ENCODE results near the gene MYO18B.

The MYO18B gene

DNA sequence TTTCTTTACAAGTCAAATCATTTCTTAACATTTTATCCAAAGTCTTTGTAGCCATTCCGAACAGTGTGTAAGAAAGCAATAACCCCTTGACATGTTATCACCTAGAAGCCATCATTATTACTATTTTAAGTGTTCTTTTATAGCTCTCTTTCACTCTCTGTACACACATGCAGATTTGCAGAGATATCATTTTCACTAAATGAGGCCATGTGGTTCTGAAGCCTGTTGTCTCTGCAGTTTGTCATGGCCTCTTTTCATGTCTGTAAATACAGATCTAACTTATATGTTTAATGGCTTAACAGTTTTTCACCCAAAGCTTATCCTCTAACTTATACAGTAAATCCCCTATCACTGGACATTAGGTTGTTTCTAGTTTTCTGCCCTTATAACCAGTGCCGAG is 166.8 kb downstream of the MYO18B start:
- DNase-seq: no peak

DNA sequence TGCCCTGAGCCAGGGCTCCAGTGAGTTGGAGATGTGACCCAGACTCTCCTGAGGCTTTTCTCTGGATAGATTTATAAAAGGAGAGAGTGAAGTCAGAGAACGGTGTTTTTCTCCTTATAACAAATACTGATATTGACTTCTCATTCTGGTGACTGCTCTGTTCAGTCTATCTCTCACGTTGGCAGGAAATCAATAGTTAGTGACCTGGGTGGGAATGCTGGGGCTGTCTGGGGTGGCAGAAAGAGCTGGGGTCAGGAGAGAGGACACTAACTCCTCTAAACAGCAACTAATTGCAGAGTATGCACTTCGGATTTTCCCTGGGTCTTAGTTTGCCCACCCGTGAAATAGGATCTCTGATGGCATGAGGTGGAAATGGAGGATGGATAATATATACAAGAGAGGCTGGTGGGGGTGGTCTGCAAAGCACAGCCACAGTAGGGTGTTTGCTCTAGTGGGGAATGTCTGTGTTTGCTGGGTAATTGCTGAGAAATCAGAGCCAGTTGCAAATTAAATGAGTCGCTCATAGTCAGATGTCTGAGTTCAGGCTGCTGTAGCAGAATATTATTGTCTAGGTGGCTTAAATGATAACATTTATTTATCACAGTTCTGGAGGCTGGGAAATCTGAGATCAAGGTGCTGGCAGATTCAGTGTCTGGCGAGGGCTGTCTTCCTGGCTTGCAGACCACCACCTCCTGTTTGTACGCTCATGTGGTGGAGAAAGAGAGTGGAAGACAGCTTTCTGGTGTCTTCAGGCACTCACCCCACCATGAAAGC is 167.8 kb downstream of the MYO18B start:
- no peak for DNase-seq

DNA sequence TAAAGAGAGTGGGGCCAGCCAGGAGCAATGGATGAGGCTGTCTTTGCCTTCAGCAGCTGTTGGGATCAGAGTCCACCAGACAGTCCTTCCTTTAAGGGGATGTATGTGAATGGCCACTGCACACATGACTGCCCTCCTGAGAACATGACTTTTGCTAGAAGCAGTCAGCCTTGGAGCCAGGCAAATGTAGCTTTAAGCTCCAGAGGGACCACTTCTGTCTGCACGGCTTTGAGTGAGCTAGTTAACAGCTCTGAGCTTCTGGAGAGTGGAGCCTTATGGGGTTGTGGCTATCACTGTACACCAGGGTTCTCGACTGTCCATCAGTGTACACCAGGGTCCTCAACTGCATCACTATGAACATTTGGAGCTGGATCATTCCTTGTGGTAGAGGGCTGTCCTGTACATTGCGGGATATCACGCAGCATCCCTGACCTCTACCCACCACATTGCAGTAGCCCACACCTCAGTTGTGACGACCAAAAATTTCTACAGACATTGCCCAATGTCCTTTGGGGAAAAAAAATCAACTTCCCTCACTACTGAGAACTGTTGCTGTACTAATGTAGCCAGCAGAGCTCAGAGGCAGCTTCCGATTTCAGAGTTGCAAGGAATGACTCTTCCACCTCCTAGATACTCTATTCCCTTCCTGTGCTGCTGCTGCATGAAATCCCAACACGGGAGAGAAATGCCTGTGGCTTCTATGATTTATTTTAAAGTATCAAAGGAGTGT is 169.4 kb downstream of the MYO18B start:
- DNase-seq: no peak

DNA sequence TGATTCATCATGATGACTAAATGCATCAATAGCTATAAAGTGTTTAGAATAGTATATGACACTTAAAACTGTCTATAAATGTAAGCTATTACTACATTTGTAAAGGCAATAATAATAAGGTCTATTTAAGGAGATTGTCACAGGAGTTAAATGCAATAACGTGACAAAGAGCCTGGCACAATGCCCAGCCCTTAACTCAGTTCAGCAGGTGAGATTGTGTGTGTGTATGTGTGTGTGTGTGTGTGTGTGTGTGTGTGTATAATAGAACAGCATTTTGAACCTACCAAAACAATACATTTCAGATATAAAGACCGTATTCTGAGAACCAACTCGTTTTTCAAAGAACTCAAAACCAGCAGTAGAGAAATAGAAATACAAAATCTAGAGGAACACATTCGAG is 177.5 kb downstream of the MYO18B start:
- peak; percentile 89 for DNase-seq

DNA sequence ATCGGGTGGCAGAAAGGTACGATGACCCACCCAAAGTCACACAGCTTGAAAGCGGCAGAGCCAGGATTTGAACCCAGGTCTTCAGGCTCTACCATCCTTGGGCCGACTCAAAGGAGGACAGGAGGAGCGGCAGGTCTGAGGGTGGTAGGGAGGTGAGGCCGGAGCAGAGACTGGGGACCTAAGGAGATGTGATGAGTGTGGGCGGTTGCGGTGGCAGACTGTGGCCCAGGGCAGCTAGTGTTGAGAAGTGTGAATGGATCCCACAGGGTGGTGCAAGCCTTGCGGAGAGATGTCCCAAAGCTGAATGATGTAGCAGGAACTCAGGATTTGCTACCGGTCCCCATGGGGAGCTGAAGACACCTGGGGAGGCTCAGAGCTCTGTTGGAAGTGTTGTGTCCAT is 180.2 kb downstream of the MYO18B start:
- DNase-seq: no peak

DNA sequence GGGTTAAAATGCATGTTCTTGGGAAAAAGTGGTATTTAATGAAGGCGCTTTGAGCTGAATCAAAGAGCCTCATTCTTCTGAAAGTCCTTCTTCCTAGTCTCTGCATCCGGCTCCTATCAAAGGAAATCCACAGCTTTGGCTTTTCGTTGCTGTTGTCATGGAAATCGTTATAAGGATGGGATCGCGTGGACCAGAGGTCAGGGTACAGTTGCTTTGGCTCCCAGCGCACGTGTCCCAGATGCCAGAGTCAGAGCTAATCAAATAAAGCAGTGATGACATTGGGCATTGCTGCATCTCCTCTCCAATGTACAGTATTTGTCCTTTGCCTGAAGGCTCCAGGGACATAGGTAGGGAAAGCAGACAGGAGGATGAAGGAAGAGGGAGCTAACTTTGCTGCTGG is 181.9 kb downstream of the MYO18B start:
- DNase-seq: no peak

DNA sequence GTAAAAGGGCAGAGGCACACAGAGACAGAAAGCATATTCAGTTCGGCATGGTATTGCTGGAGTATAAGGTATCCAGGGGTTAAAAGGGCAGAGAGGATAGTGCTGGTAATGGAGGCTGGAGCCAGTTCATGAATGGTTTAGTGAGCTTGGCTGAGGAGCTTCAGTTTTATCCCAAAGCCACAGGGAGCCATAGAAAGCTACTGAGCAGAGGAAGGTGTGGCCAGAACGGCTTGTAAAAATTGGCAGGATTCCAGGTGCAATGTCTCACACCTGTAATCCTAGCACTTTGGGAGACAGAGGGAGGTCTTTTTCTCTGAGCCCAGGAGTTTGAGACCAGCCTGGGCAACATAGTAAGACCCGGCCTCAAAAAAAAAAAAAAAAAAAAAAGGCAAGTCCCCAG is 186.1 kb downstream of the MYO18B start:
- DNase-seq: peak; percentile 90

DNA sequence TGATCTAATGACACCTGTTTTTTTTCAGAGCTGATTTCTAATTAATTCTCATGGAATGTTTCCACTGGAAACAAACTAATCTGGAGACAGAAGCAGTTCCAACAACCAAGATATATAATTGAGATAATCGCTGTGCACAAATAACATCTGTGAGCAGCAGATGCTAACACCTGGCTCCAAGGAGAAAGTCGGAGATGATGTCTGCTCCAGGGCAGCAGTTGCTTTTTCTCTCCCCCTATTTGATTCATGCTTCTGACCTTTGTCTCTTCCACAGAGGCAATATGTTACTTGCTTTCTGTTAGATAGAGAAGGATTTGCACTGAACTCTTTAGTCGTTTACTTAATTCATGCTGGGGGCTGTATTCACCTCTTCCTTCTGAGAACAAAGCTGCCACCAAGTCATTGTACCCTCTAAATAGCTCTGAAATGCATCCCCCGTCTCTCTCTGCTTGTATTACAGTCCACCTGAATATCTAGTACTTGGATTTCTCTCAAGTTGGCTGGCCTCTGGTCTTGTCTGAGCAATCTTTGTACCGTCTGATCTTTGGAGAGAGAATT is 187.4 kb downstream of the MYO18B start:
- DNase-seq: no peak

DNA sequence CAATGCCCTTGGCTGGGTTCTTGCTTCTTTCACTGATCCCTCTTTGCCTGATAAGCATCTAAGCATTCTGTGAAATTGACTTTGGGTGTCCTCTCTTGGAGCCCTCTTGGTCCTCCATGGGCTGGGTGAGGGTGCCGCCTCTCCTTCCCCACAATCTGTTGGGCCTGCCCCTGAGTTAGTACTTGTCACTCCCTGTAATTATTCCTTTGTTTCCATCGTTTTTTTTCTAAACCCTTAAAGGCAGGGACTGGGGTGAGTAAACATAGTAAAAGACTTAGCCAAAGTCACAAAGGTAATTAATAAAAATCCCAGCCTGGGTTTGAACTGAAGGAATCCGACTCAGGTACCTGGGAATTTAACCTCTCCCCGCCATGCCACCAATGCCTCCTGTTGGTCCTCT is 188.1 kb downstream of the MYO18B start:
- peak; percentile 28 for DNase-seq

DNA sequence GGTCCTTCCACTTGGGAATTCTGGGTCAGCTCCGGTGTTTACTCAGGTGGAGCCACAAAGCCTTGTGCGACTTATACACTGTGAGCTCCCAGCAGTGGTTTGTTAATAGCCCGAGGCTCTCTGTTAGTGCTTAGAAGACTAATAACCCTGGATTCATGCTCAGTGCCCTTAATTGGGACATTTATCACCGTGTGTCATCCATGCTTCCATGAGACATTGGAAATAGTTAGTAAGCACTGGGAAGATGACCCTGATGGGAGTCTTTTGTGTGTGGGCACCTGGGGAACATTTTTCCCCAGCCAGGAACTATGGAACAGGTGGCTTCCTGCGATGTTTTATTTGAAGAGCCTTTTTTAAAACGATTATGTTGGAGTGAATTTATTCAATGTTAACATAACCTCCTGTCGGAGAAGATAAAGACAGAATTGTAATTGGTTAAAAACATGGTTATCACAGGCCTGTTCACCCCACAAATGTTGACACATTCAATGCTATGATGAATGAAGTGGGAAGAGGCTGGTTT is 188.9 kb downstream of the MYO18B start:
- DNase-seq: peak; percentile 96

DNA sequence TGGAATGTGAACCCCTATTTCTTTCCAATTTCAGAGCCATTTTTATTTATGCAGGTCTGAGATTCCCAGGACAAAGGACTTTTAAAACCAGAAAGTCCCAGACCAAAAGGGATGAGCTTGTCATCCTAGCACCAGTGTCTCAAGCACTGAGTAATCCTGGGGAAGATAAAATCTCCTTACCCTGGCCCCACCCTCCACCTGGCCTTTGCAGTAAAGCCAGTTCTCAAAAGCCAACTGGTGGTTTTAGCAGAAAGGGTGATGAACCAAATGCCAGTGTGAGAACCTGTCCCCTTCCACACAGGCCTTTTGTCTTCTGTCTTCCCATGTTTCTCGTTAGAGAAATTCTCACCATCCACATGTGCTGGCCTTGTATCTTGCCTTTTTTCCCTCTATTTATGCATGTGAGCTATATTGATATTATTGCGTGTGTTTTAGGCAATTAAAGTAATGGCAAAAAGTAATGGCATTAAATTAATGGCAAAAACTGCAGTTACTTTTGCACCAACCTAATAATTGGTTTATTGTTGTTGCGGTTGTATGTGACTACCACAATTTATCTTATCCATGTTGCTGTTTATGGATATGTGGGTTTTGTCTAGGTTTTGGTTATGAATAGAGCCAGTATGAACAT is 191.3 kb downstream of the MYO18B start:
- DNase-seq: no peak

DNA sequence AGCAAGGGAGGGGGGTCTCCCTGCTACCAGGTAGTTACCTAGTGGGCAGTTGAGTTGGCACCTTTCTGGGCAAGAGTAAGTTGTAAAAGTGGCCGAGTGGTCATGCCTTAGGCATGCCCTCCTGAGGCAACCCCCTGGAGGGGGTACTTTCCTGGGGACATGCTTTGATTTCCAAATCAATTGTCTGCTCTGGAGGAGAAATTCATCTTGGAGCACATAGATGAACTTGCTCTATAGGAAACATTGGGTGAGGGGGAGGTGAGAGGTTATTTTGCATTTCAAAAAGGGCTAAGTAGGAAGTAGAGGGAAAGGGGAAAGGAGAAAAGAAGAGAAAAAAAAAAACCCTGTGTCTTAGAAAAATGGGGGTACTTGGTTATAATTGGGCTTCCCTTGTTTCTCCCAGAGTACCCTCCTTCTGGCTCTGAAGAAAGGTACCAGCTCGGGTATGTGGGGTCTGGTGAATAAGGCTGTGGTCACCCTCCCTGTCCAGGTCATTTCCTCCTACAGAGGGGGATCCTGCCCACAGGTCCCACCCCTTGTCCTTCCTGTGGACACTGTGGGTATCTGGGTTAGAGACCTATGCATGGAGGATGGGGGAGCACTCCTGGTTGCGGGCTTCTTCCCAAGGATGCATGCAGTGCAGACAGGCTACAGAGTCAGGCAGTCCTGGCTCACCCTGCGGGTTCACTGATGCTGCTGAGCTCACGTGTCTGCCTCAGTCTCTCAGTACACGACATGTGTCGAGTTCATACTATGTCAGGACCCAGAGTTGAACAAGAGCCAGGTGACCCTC is 193.5 kb downstream of the MYO18B start:
- DNase-seq: no peak

DNA sequence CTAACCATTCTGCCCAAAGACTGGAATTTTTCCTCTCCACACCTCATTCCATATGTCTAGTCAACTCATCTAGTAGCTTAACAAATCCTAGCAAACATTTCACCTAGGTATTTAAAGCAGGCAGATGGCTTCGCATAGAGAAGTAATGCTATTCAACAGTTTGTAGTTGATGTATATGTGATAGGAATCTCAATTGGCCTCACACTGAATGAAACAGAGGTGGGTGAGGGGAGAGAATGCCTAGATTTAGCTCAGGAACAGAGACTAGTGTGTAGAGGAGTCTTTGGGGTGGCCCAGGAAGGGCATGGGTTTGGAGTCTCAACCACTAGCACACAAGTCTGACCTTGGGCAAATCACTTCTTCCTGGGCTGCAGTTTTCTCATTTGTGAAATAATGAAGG is 196.2 kb downstream of the MYO18B start:
- DNase-seq: no peak

DNA sequence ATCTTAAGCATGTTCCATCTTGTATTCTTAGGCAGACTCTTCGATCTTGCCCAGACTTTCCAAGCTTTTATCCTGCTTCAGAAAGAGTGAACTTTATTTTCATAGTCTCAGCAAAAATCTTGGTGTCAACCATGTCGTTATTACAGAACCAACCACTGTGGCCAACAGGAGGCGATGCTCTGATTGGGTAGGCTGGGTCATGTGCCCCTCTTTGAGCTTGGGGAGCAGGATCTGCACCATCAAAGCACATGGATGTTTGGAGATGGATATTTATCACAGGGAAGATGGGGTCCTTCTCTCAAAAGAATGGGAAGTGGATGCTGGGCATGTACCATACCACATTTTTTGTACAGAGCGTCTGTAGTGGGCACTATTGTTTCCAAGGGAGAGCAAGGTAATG is 197.4 kb downstream of the MYO18B start:
- no peak for DNase-seq

DNA sequence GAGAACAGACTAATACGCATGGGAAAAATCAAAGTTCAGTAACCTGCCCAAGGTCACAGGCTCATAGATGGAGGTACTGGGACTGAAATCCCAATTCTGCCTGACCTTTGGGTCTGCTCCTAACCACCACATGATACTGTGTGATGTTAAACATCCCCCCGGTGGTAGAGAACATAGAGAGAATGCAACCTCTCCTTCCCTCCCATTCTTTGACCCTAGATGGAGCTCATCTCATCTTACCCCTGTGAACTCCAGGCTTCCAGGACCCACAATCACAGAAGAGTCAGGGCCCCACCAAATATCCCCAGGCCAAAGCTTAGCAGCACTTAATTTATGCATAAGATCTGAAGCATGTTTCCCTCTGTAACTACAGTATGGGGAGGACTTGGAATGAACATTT is 198.5 kb downstream of the MYO18B start:
- DNase-seq: no peak

DNA sequence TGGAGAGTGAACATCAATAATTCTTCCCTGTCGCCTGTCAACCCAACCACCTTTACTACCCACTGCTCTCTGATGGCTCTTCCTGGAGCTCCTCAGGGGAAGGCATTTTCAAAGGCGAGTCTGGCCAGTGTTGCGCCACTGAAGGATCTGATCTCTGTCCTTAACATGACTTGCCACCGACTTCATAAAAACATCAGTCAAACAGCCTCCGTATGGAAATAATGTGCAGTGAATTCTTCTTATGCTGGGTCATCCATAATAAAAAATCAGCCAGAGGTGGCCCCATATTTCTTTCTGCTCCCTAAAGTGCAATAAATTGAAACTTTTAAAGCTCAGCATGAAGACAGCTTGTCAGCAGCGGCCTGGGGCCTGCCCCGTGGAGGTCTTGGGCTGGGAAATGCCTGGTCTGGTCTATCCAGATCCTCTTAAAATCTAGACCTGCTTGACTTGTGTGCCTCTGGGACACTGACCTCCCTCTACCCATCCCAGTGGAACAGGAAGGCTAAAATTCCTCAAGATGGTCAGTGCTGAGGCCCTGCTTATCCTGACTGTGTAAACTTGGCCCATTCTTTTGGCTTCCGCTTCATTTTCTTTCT is 199.5 kb downstream of the MYO18B start:
- DNase-seq: no peak

DNA sequence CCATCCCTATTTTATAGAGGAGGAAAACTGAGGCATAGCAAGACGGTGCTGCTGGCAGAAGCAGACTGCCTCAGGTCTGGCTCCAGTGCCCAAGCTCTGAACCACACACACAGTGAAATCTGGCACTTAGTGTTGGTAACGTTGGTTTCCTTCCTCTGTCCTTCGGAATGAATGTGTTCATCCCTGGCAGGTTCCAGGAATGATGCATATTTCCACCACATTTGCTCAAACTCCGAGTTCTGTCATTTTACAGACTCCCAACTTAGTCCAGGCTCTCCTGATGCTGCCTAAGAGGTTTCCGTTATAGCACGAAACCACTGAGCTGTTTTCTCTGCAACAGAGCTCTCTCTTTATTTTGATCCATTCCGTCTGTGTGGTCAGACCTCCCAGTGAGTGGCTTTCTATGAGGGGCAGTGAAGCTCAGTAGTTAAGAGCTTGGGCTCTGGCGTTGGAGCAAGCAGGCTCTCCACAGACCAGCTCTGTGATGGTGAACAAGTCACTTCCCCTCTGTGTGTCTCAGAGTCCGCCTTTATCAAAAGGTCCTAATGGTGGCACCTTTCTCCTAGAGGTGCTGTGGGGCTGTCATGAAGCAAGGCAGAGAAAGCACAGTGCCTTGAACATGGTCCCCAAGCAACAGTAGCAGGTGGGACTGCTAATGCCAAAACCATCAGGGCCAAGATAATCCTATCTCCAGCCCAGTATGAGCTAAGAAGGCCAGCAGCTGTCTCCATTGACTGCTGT is 200.3 kb downstream of the MYO18B start:
- DNase-seq: no peak

DNA sequence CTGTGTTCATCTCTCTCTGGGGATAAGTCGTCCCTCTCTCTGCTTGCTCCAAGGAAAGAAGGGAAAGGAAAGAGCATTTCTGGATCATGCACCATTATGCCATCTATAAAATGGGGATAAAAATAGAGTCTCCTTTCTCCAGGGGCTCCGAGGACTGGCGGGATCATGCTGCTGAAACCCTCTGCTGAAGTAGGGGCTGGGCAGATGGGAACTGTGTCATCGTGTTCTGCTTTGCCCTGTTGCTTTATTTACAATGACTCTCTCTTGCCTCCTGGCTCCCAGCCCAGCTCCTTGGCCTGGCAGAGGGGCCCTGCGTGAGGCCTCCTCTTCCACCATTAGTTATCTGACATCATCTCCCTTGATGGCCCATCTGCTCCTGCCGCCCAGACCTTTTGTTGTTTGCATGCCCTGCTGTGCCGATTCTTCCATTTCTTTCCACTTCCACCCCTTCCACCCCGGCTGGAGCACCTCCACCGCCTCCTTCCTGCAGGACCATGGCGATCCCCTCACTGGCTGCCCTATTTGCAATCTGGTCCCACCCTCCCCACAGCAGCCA is 200.9 kb downstream of the MYO18B start:
- peak; percentile 80 for DNase-seq

DNA sequence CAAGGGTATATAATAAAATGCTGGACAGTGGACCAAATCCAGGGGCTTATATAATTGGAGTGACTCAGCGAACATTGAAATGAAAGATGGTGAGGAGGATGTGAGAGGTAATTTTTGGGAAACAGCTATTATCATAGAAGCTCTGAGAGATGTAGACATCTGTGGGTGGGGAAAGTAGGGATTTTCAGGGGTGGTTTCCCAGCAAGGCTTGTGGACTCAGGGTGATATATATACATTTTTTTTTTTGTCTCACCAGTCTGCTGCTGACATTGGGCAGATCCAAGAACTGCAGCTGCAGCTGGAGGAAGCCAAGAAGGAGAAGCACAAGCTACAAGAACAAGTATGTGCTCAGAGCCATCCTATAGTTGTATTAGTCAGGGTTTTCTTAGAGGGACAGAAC is 208.1 kb downstream of the MYO18B start:
- DNase-seq: no peak

DNA sequence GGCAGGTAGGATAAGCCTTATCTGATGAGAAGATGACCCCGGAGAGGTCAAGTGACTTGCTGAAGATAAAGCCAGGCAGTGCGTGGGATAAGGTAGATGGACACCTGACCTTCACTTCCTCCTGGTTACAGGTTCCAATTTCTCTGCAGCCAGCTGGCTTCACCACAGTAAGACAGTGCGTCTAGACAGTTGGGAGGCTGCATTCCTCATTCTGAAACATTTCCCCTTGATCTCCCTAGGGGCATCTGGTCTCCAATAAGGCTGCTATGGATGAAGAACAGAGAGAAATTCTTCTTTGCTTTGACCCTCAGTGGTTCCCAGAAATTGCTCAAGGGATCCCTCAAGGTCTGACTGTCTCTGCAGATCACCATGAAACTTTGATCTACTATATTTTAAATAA is 211.3 kb downstream of the MYO18B start:
- no peak for DNase-seq

DNA sequence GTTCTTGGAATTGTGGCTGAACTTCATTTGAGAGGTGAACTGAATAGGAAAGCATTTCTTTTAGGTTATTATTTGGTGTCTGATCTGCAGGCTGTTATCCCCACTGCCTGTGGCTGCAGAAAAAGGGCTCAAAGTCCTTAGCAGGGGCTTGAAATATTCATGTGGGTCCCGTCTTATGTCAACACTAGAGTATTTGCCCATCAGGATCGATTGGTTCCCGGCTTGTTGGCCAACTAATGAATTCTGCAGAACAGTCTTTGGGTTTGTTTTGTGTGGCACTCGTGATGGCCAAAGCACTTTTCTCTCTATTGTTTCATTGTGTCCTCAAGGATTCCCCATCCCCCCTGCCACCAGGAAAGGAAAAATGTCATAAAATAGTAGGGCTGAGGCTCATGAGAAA is 211.9 kb downstream of the MYO18B start:
- peak; percentile 36 for DNase-seq
